ENCODE results near the gene VWA8.

DNA sequence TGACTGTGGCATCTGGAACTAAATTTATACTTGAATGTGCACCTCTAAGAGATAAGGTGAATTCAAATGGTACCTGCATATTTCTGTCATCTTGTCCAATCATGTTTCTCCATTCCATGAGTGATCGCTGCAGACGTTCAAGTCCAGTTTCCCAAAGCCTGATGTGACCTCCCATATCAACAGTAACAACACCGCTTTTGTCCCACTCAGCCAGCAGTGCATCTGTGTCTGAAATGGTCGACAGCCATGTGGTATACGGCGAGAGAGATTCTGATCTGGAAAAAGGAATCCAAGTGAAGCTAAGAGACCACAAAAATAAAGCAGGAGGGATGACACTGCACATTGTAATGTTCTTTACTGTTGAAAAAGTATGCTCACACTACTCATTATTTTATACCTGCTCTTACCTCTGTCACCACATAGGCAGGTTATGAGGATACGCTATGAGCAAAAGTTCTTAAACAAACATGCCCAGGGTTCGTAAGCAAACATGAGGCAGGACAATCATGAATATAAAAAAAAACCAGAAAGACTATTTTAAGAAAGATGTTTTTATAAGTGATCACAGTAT, 290.0 kb downstream of the VWA8 start:
- TF ChIP-seq CTCF (IDR thresholded peaks at IDR 0.05) (no peak), POLR2A (IDR thresholded peaks at IDR 0.05) (no peak), POLR2AphosphoS5 (IDR thresholded peaks at IDR 0.05; ENCODE audit: insufficient read depth in 1 of 2, low read depth in 1 of 2) (no peak)
